H1 (cell line): ENCODE results near the gene CBY1. TPM values are rescaled to one million over a fixed set of nuclear protein-coding genes. Genes with fewer than 3 reads are reported as not detected.

Experiments
- CTCF ChIA-PET: fragments of 300-600 bp; sonication (Branson Sonifier 250); formaldehyde crosslinking; loops from one replicate; lab custom pipeline; 2021; ENCODE audit not compliant: partially characterized antibody; lab: Charles Lee
- POLR2A ChIA-PET: fragments of 300-600 bp; sonication (Branson Sonifier 250); formaldehyde crosslinking; loops from one replicate; lab custom pipeline; 2021; ENCODE audit warnings: inconsistent platforms; ENCODE audit not compliant: partially characterized antibody; lab: Charles Lee
- DNase-seq, 2 experiments: peaks; one replicate each; pipeline versions ENCODE4 v3.0.0 to v3.0.0-alpha.2; 2010 to 2022; ENCODE audit warnings: low spot score in 2 of 2, low read depth in 1 of 2, mixed read lengths in 1 of 2
- FAIRE-seq: peaks from 2 replicates; lab custom pipeline; 2011; peaks lifted over from hg19 to GRCh38; lab: Jason Lieb, UNC
- H2AFZ ChIP-seq: 2 replicates; pipeline ENCODE4 v1.8.1; 2012; ENCODE audit warnings: low read length, inconsistent platforms
- H2AK5ac ChIP-seq: 2 replicates; pipeline ENCODE4 v1.6.1; 2013; ENCODE audit warnings: low read depth, low read length
- H2BK120ac ChIP-seq: replicated peaks from 2 replicates; pipeline ENCODE3; 2013; ENCODE audit warnings: low read depth, low read length, inconsistent platforms
- H2BK12ac ChIP-seq: 2 replicates; pipeline ENCODE4 v1.6.1; 2013; ENCODE audit warnings: low read depth, low read length
- H2BK15ac ChIP-seq: 2 replicates; pipeline ENCODE4 v1.6.1; 2013; ENCODE audit warnings: low read length
- H2BK20ac ChIP-seq: 2 replicates; pipeline ENCODE4 v1.6.1; 2013; ENCODE audit warnings: low read length
- H2BK5ac ChIP-seq: 2 replicates; pipeline ENCODE4 v1.6.1; 2013; ENCODE audit warnings: low read depth, low read length
- H3K14ac ChIP-seq: 2 replicates; pipeline ENCODE4 v1.6.1; 2013; ENCODE audit warnings: inconsistent platforms; ENCODE audit not compliant: insufficient read length
- H3K18ac ChIP-seq: 2 replicates; pipeline ENCODE4 v1.6.1; 2013; ENCODE audit warnings: low read length; ENCODE audit errors: extremely low read depth
- H3K23ac ChIP-seq: 2 replicates; pipeline ENCODE4 v1.6.1; 2013; ENCODE audit warnings: inconsistent platforms; ENCODE audit not compliant: insufficient read length
- H3K23me2 ChIP-seq: 2 replicates; pipeline ENCODE4 v1.6.1; 2013; ENCODE audit warnings: low read depth, low read length
- H3K27ac ChIP-seq: 2 replicates; pipeline ENCODE4 v1.6.1; 2011; ENCODE audit warnings: low read depth, low read length, inconsistent platforms
- H3K27me3 ChIP-seq, 4 experiments: replicated peaks in 1 of 4; 1 replicate in 1 of 4; 2 replicates in 3 of 4; pipeline versions ENCODE4 v1.6.1 to v1.8.1; 2011 to 2013; ENCODE audit warnings: low read length in 3 of 4, mild to moderate bottlenecking in 3 of 4, inconsistent platforms in 2 of 4, mixed read lengths in 2 of 4, moderate library complexity in 1 of 4; ENCODE audit not compliant: control insufficient read depth in 3 of 4, insufficient read depth in 3 of 4; ENCODE audit errors: extremely low read depth in 1 of 4
- H3K36me3 ChIP-seq, 4 experiments: 2 replicates each; pipeline versions ENCODE4 v1.6.1 to v1.8.1; 2011 to 2013; ENCODE audit warnings: mild to moderate bottlenecking in 4 of 4, low read length in 3 of 4, moderate library complexity in 2 of 4, control low read depth in 1 of 4, inconsistent platforms in 1 of 4; ENCODE audit not compliant: insufficient read depth in 4 of 4, control insufficient read depth in 2 of 4
- H3K4ac ChIP-seq: replicated peaks from 2 replicates; pipeline ENCODE3; 2013; ENCODE audit warnings: low read length, low read depth, mixed read lengths, inconsistent platforms; ENCODE audit not compliant: insufficient read length
- H3K4me1 ChIP-seq, 4 experiments: replicated peaks in 1 of 4; 1 replicate in 1 of 4; 2 replicates in 3 of 4; pipeline versions ENCODE4 v1.6.1 to v1.8.1; 2011 to 2013; ENCODE audit warnings: low read length in 3 of 4, inconsistent platforms in 2 of 4, mixed read lengths in 1 of 4; ENCODE audit not compliant: insufficient read depth in 4 of 4, control insufficient read depth in 3 of 4
- H3K4me2 ChIP-seq, 2 experiments: 2 replicates each; pipeline versions ENCODE4 v1.6.1 to v1.8.1; 2011 to 2013; ENCODE audit warnings: low read depth in 2 of 2, low read length in 2 of 2, control low read depth in 1 of 2, inconsistent platforms in 1 of 2, mild to moderate bottlenecking in 1 of 2; ENCODE audit not compliant: insufficient read depth in 1 of 2
- H3K4me3 ChIP-seq, 4 experiments: fragments of 200-600, 300-600 bp in 1 of 4; sonication (generic), shearing (Covaris generic), sonication (Bioruptor Twin) in 1 of 4; 2 replicates each; pipeline versions ENCODE4 v1.5.1 to v1.8.1; 2011 to 2016; ENCODE audit warnings: low read length in 4 of 4, low read depth in 3 of 4, control low read depth in 2 of 4, inconsistent platforms in 2 of 4, mild to moderate bottlenecking in 2 of 4, mixed read lengths in 1 of 4, moderate library complexity in 1 of 4; ENCODE audit not compliant: insufficient read depth in 2 of 4; ENCODE audit errors: extremely low read depth in 1 of 4
- H3K56ac ChIP-seq: replicated peaks from 2 replicates; pipeline ENCODE3; 2013; ENCODE audit warnings: low read depth, mild to moderate bottlenecking, mixed read lengths, low read length, inconsistent platforms; ENCODE audit not compliant: insufficient read length
- H3K79me1 ChIP-seq: 2 replicates; pipeline ENCODE4 v1.6.1; 2013; ENCODE audit warnings: low read depth, low read length, control low read depth
- H3K79me2 ChIP-seq, 2 experiments: 2 replicates each; pipeline versions ENCODE4 v1.6.1 to v1.8.1; 2012 to 2013; ENCODE audit warnings: low read length in 2 of 2, mild to moderate bottlenecking in 2 of 2, inconsistent platforms in 1 of 2; ENCODE audit not compliant: insufficient read depth in 2 of 2, control insufficient read depth in 1 of 2
- H3K9ac ChIP-seq, 4 experiments: replicated peaks in 1 of 4; 1 replicate in 1 of 4; 2 replicates in 3 of 4; pipeline versions ENCODE4 v1.6.1 to v1.8.1; 2011 to 2013; ENCODE audit warnings: low read depth in 3 of 4, low read length in 3 of 4, control low read depth in 2 of 4, mild to moderate bottlenecking in 2 of 4, moderate library complexity in 2 of 4, inconsistent platforms in 1 of 4; ENCODE audit errors: extremely low read depth in 1 of 4
- H3K9me3 ChIP-seq, 2 experiments: 2 replicates each; pipeline versions ENCODE4 v1.6.1 to v1.8.1; 2012 to 2013; ENCODE audit warnings: mild to moderate bottlenecking in 2 of 2, moderate library complexity in 2 of 2, control low read depth in 1 of 2, inconsistent platforms in 1 of 2, low read depth in 1 of 2, low read length in 1 of 2, mixed read lengths in 1 of 2; ENCODE audit not compliant: insufficient read depth in 2 of 2
- H4K20me1 ChIP-seq, 2 experiments: replicated peaks in 1 of 2; 2 replicates each; pipeline versions ENCODE3 to v1.8.1; 2011 to 2013; ENCODE audit warnings: inconsistent platforms in 2 of 2, low read length in 2 of 2, mild to moderate bottlenecking in 1 of 2; ENCODE audit not compliant: insufficient read depth in 2 of 2, control insufficient read depth in 1 of 2
- H4K5ac ChIP-seq: 2 replicates; pipeline ENCODE4 v1.6.1; 2013; ENCODE audit warnings: low read length, low read depth, mixed read lengths, inconsistent platforms; ENCODE audit not compliant: insufficient read length
- H4K8ac ChIP-seq: 2 replicates; pipeline ENCODE4 v1.8.0; 2013; ENCODE audit warnings: mild to moderate bottlenecking, moderate library complexity, low read length, inconsistent platforms; ENCODE audit not compliant: insufficient read depth; ENCODE audit errors: extremely low read depth
- H4K91ac ChIP-seq: replicated peaks from 2 replicates; pipeline ENCODE3; 2013; ENCODE audit warnings: low read length, mixed read lengths, inconsistent platforms; ENCODE audit not compliant: insufficient read length
- ATF3 ChIP-seq: IDR thresholded peaks from 2 replicates; pipeline ENCODE4 v1.6.1; 2011; ENCODE audit warnings: low read depth, mild to moderate bottlenecking, low read length; ENCODE audit not compliant: insufficient read depth
- CBX5 ChIP-seq: fragments of 300-800, 300-1000 bp; sonication (generic); IDR thresholded peaks from 2 replicates; pipeline ENCODE4 v1.7.1; 2016; ENCODE audit warnings: antibody characterized with exemption, low read length, low read depth
- CHD1 ChIP-seq: IDR thresholded peaks from 2 replicates; pipeline ENCODE4 v1.6.1; 2012; ENCODE audit warnings: low read depth, low read length, improper control_type of control experiment
- CTCF ChIP-seq, 3 experiments: IDR thresholded peaks; 1 replicate in 2 of 3; 2 replicates in 1 of 3; pipeline versions ENCODE4 v1.5.1 to v1.6.1; 2011; ENCODE audit warnings: low read length in 3 of 3, mild to moderate bottlenecking in 3 of 3, inconsistent platforms in 2 of 3, low read depth in 1 of 3, moderate library complexity in 1 of 3; ENCODE audit not compliant: insufficient read depth in 1 of 3; ENCODE audit errors: control extremely low read depth in 1 of 3
- EGR1 ChIP-seq: IDR thresholded peaks from 2 replicates; pipeline ENCODE4 v1.6.1; 2011; ENCODE audit warnings: low read depth, low read length, borderline replicate concordance
- KDM1A ChIP-seq: fragments of 200-600, 300-600 bp; sonication (generic); IDR thresholded peaks from 2 replicates; pipeline ENCODE4 v1.7.1; 2016; ENCODE audit warnings: mild to moderate bottlenecking, low read length, borderline replicate concordance
- USF2 ChIP-seq: IDR thresholded peaks from 2 replicates; pipeline ENCODE4 v1.6.1; 2011; ENCODE audit warnings: low read length, improper control_type of control experiment
- WGBS, 2 experiments: shearing (Covaris generic) in 1 of 2; methylation state at CpG; one replicate each; pipeline versions ENCODE4 v1.1.6 to v1.1.7; 2013 to 2015; ENCODE audit warnings: low lambda C conversion rate in 2 of 2, mixed read lengths in 2 of 2, inconsistent platforms in 1 of 2, low coverage in 1 of 2, missing lambda C conversion rate in 1 of 2; ENCODE audit not compliant: insufficient replicate concordance in 2 of 2, insufficient coverage in 1 of 2, insufficient read length in 1 of 2; ENCODE audit errors: extremely low coverage in 1 of 2, missing lambda C conversion rate in 1 of 2; 5-methylcytosine and 5-hydroxymethylcytosine counted together
- polyA plus RNA-seq, 7 experiments: library from polyadenylated mRNA; depleted of rRNA in 3 of 7; stranded (reverse) in 5 of 7; unstranded in 2 of 7; fragments of >200 nt in 5 of 7; fragments of 200-250 nt in 2 of 7; gene quantifications; 1 replicate in 5 of 7; 2 replicates in 1 of 7; 4 replicates in 1 of 7; pipeline versions ENCODE4 v1.2.1 to v1.2.3, GENCODE V29; 2011 to 2013; ENCODE audit warnings: missing spikeins in 2 of 7, mixed read lengths in 2 of 7
- total RNA-seq: library from RNA; stranded (reverse); fragmentation: NEBNext Ultra II Directional; extraction: Animal tissue kit (Norgen Biotek cat#: 25700); gene quantifications from 2 replicates; pipeline ENCODE4 v1.2.1, GENCODE V29; 2021

Gene CBY1
- total and polyA plus RNA-seq, 2 of the 8 experiments (the other 6 are each of a cell fraction or from before 2014, with no cell fraction given): 23.2 to 30.2 TPM

- Histone ChIP-seq H2BK120ac (no peak overlapping the region), H2BK5ac (no peak overlapping the region), H3K56ac (no peak overlapping the region), H3K4me1 (peaks cover 0 to 6% (median 5%) of the 10 kb centered on the region in 4 experiments; a peak in 4 of 7 replicates), H3K4ac (no peak overlapping the region), H4K5ac (no peak overlapping the region), H2AFZ (no peak overlapping the region), H3K27ac (no peak overlapping the region), H3K9me3 (no peaks in the 10 kb centered on the region), H3K4me2 (no peak overlapping the region), H4K91ac (no peak overlapping the region), H2BK15ac (no peak overlapping the region), H3K79me1 (peaks cover 9% of the 10 kb centered on the region; the same call in 1 of the 2 replicates), H4K8ac (no peak overlapping the region), H3K4me3 (no peak overlapping the region), H4K20me1 (peaks cover 0 to 6% of the 10 kb centered on the region in 2 experiments), H3K36me3 (no peaks in the 10 kb centered on the region; a peak in 2 of 8 replicates), H3K14ac (no peak overlapping the region), H3K79me2 (peaks cover 0 to 37% of the 10 kb centered on the region in 2 experiments; a peak in 2 of 4 replicates), H3K27me3 (no peaks in the 10 kb centered on the region), H2BK12ac (no peak overlapping the region), H2AK5ac (no peak overlapping the region), H3K23ac (no peak overlapping the region), H3K23me2 (peaks cover 7% of the 10 kb centered on the region), H3K9ac (no peak overlapping the region), H3K18ac (no peak overlapping the region), H2BK20ac (no peak overlapping the region)
- POLR2A ChIA-PET: interaction anchor here (0.6 to 13.1 kb wide), 3 partner anchors 12 to 737 kb away, joined by 3 to 123 read pairs (median 4); partner anchors contain the start of gene TOMM22
- DNase-seq (no peak), FAIRE-seq (no peak)
- TF ChIP-seq KDM1A (no peak), CBX5 (no peak), USF2 (no peak), CHD1 (no peak), CTCF (IDR thresholded peaks at IDR 0.05; ENCODE audit: control extremely low read depth in 1 of 3, insufficient read depth in 1 of 3, low read depth in 1 of 3, low read length in 3 of 3) (no peak), EGR1 (no peak), ATF3 (no peak)
- CTCF ChIA-PET: interaction anchor here (1.9 kb wide), 1 partner anchor 14 kb away, joined by 5 read pairs; the partner anchor contains the start of gene TOMM22
- WGBS, 2 experiments: 96% methylated on average over 3 of the region's 3 CpGs; no CpG with 5 or more reads in 1 of the 2 experiments
Observed at GRCh38 chr22:38694940-38695339, 38.5 kb downstream of the CBY1 start.
